Heart left ventricle (tissue), 13 donors: ENCODE results near the gene PRDM16.

Experiments
- POLR2A ChIP-seq, 2 donors: fragments of 450-650 bp; IDR thresholded peaks; one replicate each; pipeline ENCODE4 v1.6.1; 2017; ENCODE audit warnings: antibody characterized with exemption in 2 of 2, mild to moderate bottlenecking in 2 of 2, moderate library complexity in 2 of 2
- TF ChIP-seq, protein P1 (sequence below), 12 donors: fragments of 200-600 bp; sonication (generic) in 4 of 12; IDR thresholded peaks; one replicate each; pipeline versions ENCODE4 v1.5.0 to v1.8.0; 2018 to 2022; ENCODE audit warnings: antibody characterized with exemption in 12 of 12, mild to moderate bottlenecking in 5 of 12
- donor health status: ischemic (EF 13 %, LVEDD 7.1; RV severe dilation, severe dysfunction).
- donor health status: DM: no; HTN: yes; CAD: no.
- donor health status: DM: no; HTN: no; CAD: no.
- donor health status: ischemic (EF 25% LVEDD 6.9; RV normal size, moderate dysfunction).
- donor health status: ischemic (EF 25% LVEDD 5.7; RV mildly dilated, moderate dysfunction).
- donor health status: ischemic (EF 35%, LVEDD 5.7; RV mildly dilated, moderate dysfunction).
- donor health status: nonischemic (EF 11% LVEDD 7.7; RV severe dilation, severe dysfunction).
- donor health status: DM: yes; HTN: yes; CAD: no.
- donor health status: PGD.
- donor health status: ischemic (EF 29% LVEDD 5.4; RV normal size, mild dysfunction).
- donor health status: nonischemic (EF 23%, LVEDD 6.1; RV moderate dilation, normal function).

DNA sequence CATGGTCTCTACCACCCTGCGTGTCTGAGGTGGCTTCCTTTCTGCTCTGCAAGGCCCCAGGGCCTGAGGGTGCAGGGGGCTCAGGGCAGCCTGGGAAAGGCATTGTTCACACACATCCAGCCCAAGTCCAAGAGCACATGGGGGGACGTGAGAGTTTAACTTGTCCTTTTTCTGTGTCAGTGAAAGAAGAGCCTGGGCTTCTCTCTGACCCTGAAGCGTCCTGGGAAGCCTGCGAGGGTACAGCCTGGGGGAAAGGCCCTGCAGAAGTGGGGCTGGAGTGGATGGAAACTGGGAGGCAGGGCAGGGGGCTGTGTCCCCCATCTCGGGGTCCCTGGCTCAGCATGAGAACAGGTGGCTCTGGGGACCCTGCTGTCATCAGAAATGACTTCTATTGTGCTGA, 181.6 kb downstream of the PRDM16 start:
- TF ChIP-seq, protein P1, sequence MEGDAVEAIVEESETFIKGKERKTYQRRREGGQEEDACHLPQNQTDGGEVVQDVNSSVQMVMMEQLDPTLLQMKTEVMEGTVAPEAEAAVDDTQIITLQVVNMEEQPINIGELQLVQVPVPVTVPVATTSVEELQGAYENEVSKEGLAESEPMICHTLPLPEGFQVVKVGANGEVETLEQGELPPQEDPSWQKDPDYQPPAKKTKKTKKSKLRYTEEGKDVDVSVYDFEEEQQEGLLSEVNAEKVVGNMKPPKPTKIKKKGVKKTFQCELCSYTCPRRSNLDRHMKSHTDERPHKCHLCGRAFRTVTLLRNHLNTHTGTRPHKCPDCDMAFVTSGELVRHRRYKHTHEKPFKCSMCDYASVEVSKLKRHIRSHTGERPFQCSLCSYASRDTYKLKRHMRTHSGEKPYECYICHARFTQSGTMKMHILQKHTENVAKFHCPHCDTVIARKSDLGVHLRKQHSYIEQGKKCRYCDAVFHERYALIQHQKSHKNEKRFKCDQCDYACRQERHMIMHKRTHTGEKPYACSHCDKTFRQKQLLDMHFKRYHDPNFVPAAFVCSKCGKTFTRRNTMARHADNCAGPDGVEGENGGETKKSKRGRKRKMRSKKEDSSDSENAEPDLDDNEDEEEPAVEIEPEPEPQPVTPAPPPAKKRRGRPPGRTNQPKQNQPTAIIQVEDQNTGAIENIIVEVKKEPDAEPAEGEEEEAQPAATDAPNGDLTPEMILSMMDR (IDR thresholded peaks at IDR 0.05): no peak
- TF ChIP-seq POLR2A (IDR thresholded peaks at IDR 0.05): no peak
